GM10266 (cell line): ENCODE data around the gene NIPSNAP2.

ENCODE experiments used
- DNase-seq: peaks from one replicate; pipeline ENCODE4 v3.0.0; 2012; ENCODE audit errors: extremely low spot score
- CTCF ChIP-seq: IDR thresholded peaks from 2 replicates; pipeline ENCODE4 v1.5.1; 2012; ENCODE audit warnings: mild to moderate bottlenecking, low read depth; ENCODE audit not compliant: control insufficient read depth, insufficient read depth; ENCODE audit errors: missing control alignments

NIPSNAP2 gene

GRCh38 chr7:55977831-55978230 is 13.4 kb downstream of the NIPSNAP2 start:
- DNase-seq: no peak
- no peak for TF ChIP-seq CTCF

- no peak for DNase-seq
- TF ChIP-seq CTCF: no peak
These were observed 15.9 kb downstream of the NIPSNAP2 start for GRCh38 chr7:55980266-55980665.

- DNase-seq: no peak
- no peak for TF ChIP-seq CTCF
These were observed 19.2 kb downstream of the NIPSNAP2 start for GRCh38 chr7:55983537-55983936.

- no peak for DNase-seq
- no peak for TF ChIP-seq CTCF
These were observed 28.0 kb downstream of the NIPSNAP2 start for GRCh38 chr7:55992346-55992745.

GRCh38 chr7:55996856-55997500 is 32.6 kb downstream of the NIPSNAP2 start:
- no peak for DNase-seq

GRCh38 chr7:56003749-56004148 is 39.4 kb downstream of the NIPSNAP2 start:
- no peak for DNase-seq
- TF ChIP-seq CTCF: no peak

More at GRCh38 chr7:55996856-55997500, 32.6 kb downstream of the NIPSNAP2 start:
- no peak for TF ChIP-seq CTCF

GRCh38 chr7:56007167-56007652 is 42.8 kb downstream of the NIPSNAP2 start:
- TF ChIP-seq CTCF: no peak
- DNase-seq: no peak
